ENCODE data around the gene ROBO3. TPM values are rescaled to one million over a fixed set of nuclear protein-coding genes. Genes with fewer than 3 reads are reported as not detected.

ROBO3 gene
- total RNA-seq, 1 experiment from 2014 or later, result 24.5 TPM

- DNase-seq (ENCODE audit: low read depth), result no peak
Measured at GRCh38 chr11:124844664-124845079, 20.6 kb upstream of the ROBO3 start.

GRCh38 chr11:124846070-124846673, 19.1 kb upstream of the ROBO3 start:
- DNase-seq (ENCODE audit: low read depth), result no peak

- no peak for DNase-seq (ENCODE audit: low read depth)
Measured at GRCh38 chr11:124859171-124859570, 6.1 kb upstream of the ROBO3 start.

GRCh38 chr11:124861670-124862069, 3.6 kb upstream of the ROBO3 start:
- DNase-seq (ENCODE audit: low read depth), result no peak

GRCh38 chr11:124863137-124863825, 2.0 kb upstream of the ROBO3 start:
- peak; percentile 25 for DNase-seq (ENCODE audit: low read depth)

- no peak for DNase-seq (ENCODE audit: low read depth)
Measured at GRCh38 chr11:124863826-124864165, 1.4 kb upstream of the ROBO3 start.

- no peak for DNase-seq (ENCODE audit: low read depth)
Measured at GRCh38 chr11:124864176-124864891, 898 bp upstream of the ROBO3 start.

- DNase-seq (ENCODE audit: low read depth), result no peak
Measured at GRCh38 chr11:124864892-124865180, 396 bp upstream of the ROBO3 start.

GRCh38 chr11:124865902-124866851, 945 bp downstream of the ROBO3 start:
- no peak for DNase-seq (ENCODE audit: low read depth)

GRCh38 chr11:124867700-124868099, 2.5 kb downstream of the ROBO3 start:
- DNase-seq (ENCODE audit: low read depth), result no peak

- no peak for DNase-seq (ENCODE audit: low read depth)
Measured at GRCh38 chr11:124868331-124869274, 3.4 kb downstream of the ROBO3 start.

GRCh38 chr11:124869331-124869730, 4.1 kb downstream of the ROBO3 start:
- no peak for DNase-seq (ENCODE audit: low read depth)

GRCh38 chr11:124869856-124870387, 4.7 kb downstream of the ROBO3 start:
- DNase-seq (ENCODE audit: low read depth), result no peak

GRCh38 chr11:124870430-124870829, 5.2 kb downstream of the ROBO3 start:
- DNase-seq (ENCODE audit: low read depth), result no peak

- DNase-seq (ENCODE audit: low read depth), result no peak
Measured at GRCh38 chr11:124872280-124872679, 7.0 kb downstream of the ROBO3 start.

GRCh38 chr11:124872741-124873140, 7.5 kb downstream of the ROBO3 start:
- no peak for DNase-seq (ENCODE audit: low read depth)

- DNase-seq (ENCODE audit: low read depth), result no peak
Measured at GRCh38 chr11:124873951-124874350, 8.7 kb downstream of the ROBO3 start.

- no peak for DNase-seq (ENCODE audit: low read depth)
Measured at GRCh38 chr11:124874571-124875255, 9.5 kb downstream of the ROBO3 start.

GRCh38 chr11:124875401-124875800, 10.2 kb downstream of the ROBO3 start:
- no peak for DNase-seq (ENCODE audit: low read depth)
